AG04450 (cell line): ENCODE data around the gene EDEM3. TPM values are rescaled to one million over a fixed set of nuclear protein-coding genes. Genes with fewer than 3 reads are reported as not detected.
"Not testable (repeated sequence)": the region's sequence is repeated elsewhere in the genome, so short reads cannot be mapped to it uniquely, and the experiment has no call there.

Source experiments
- CTCF ChIA-PET: fragments of 300-600, 350-600 bp; formaldehyde crosslinking; extraction: SDS; loops from one replicate; lab custom pipeline; 2022; ENCODE audit warnings: antibody characterized with exemption, inconsistent platforms; lab: Charles Lee
- POLR2A ChIA-PET: fragments of 350-600 bp; formaldehyde crosslinking; extraction: SDS; loops from one replicate; lab custom pipeline; 2021; ENCODE audit warnings: antibody characterized with exemption, inconsistent platforms; lab: Yijun Ruan, JAX
- DNase-seq: peaks from one replicate; pipeline ENCODE4 v3.0.0-alpha.2; 2011; ENCODE audit warnings: low read depth, low spot score
- H3K27ac ChIP-seq: one replicate; pipeline ENCODE4 v1.5.1; 2012; ENCODE audit warnings: low read depth, low read length, control low read depth
- H3K27me3 ChIP-seq: one replicate; pipeline ENCODE4 v1.6.0; 2012; ENCODE audit warnings: low read length; ENCODE audit not compliant: control insufficient read depth, insufficient read depth
- H3K4me3 ChIP-seq: 2 replicates; pipeline ENCODE4 v1.5.1; 2011; ENCODE audit warnings: mild to moderate bottlenecking, low read depth, low read length, control low read depth
- H3K9me3 ChIP-seq: 2 replicates; pipeline ENCODE4 v1.5.1; 2012; ENCODE audit warnings: low read length; ENCODE audit not compliant: control insufficient read depth, insufficient read depth
- polyA plus RNA-seq: library from polyadenylated mRNA; depleted of rRNA; stranded (reverse); fragments of >200 nt; gene quantifications from 2 replicates; pipeline ENCODE4 v1.2.3, GENCODE V29; 2011
- TF ChIP-seq, protein P1 (sequence below): IDR thresholded peaks from 2 replicates; pipeline ENCODE4 v1.5.1; 2011; ENCODE audit warnings: low read depth, low read length, control low read depth, inconsistent platforms

The EDEM3 gene
- polyA plus RNA-seq, 1 experiment = 26.1 TPM

DNA sequence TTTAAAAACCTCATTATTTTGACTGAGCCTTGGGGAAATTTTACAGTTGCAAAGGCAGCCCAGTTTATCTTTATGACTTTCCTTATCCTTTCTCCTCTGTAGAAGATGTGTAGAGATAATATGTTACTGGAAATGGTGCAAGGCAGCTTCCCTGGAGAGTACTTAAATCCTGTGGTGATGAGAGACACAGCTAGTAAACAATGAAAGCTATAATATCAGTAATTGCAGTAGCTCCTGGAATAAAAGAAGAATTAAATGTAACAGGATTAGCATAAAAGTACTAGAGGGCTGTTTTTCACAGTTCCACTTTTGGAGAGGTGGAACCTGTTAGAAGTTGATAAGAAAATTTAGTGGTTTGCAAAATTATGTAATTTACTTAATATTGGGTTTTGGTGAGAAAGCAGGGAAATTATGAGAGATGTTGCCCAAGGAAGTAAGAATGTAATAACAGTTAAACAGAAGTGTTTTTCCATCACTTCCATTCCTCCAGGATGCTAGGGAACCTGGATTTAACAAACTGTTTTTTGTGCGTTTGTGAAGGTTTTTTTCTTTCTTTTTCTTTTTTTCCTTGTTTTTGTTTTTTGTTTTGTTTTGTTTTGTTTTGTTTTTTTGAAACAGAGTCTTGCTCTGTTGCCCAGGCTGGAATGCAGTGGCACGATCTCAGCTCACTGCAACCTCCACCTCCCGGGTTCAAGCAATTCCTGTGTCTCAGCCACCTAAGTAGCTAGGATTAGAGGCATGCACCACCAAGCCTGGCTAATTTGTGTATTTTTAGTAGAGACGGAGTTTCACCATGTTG is 15.7 kb upstream of the EDEM3 start:
- Histone ChIP-seq H3K27ac (no peak overlapping the region), H3K4me3 (no peak overlapping the region), H3K9me3 (no peaks in the 10 kb centered on the region), H3K27me3 (no peaks in the 10 kb centered on the region)
- POLR2A ChIA-PET = no interaction called here
- TF ChIP-seq, protein P1, sequence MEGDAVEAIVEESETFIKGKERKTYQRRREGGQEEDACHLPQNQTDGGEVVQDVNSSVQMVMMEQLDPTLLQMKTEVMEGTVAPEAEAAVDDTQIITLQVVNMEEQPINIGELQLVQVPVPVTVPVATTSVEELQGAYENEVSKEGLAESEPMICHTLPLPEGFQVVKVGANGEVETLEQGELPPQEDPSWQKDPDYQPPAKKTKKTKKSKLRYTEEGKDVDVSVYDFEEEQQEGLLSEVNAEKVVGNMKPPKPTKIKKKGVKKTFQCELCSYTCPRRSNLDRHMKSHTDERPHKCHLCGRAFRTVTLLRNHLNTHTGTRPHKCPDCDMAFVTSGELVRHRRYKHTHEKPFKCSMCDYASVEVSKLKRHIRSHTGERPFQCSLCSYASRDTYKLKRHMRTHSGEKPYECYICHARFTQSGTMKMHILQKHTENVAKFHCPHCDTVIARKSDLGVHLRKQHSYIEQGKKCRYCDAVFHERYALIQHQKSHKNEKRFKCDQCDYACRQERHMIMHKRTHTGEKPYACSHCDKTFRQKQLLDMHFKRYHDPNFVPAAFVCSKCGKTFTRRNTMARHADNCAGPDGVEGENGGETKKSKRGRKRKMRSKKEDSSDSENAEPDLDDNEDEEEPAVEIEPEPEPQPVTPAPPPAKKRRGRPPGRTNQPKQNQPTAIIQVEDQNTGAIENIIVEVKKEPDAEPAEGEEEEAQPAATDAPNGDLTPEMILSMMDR = no peak
- DNase-seq = no peak
- CTCF ChIA-PET = no interaction called here

DNA sequence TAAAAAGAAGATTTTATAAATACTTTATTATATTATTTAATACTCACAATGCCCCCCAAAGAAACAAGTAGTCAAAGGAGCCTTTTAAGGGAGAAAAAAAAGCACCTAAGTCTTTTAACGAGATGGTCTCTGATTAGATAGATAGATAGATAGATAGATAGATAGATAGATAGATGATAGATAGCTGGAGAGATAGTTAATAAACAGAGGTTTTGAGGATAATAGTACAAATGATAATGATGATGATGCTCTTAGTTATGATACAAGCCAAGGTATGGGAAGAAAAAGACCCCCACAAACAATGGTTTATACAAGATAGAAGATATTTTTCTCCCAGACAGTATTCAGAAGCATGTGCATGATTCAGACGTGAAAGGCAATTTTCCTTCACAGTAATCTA is 14.6 kb upstream of the EDEM3 start:
- no peak overlapping the region for H3K4me3 ChIP-seq

DNA sequence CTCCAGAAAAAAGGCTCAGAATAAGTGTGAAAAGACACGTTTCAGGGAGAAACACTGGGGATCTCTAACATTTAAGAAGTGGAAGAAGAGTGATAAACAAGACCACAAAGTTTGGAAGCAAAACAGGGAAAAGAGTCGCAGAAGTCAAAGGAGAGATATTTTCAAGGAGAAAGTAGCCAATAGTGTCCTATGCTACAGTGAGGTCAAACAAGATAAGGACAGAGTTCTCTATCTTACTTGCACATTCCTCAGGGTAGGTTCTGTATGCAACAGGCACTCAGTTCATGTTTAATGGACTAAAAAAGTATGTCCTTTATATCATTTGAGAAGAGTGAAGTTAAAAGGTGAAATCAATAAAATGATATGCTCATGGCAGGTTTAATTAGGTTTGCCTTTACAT is 13.8 kb upstream of the EDEM3 start:
- H3K4me3 ChIP-seq = no peak overlapping the region
- ChIA-PET POLR2A (no interaction called here), CTCF (no interaction called here)
- no peaks in the 10 kb centered on the region for H3K9me3 ChIP-seq
- DNase-seq = no peak
- TF ChIP-seq, protein P1 = no peak
- H3K27ac ChIP-seq = no peak overlapping the region
- no peaks in the 10 kb centered on the region for H3K27me3 ChIP-seq

More for the DNA sequence above, 14.6 kb upstream of the EDEM3 start:
- Histone ChIP-seq H3K27me3 (no peaks in the 10 kb centered on the region), H3K27ac (no peak overlapping the region), H3K9me3 (no peaks in the 10 kb centered on the region)
- TF ChIP-seq, protein P1 = no peak
- ChIA-PET POLR2A (no interaction called here), CTCF (no interaction called here)
- no peak for DNase-seq

DNA sequence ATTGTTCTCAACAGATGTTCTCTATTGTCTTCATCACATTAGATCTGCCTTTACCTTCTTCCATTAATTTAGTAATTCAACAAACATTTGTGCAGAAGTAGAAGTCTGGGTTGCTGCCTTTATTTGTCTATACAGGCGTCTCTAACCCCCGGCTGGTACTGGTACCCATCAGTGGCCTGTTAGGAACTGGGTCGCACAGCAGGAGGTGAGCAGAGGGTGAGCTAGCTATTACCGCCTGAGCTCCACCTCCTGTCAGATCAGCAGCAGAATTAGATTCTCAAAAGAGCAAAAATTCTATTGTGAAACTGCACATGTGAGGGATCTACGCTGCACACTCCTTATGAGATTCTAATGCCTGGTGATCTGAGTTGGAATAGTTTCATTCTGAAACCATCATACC is 12.9 kb upstream of the EDEM3 start:
- POLR2A ChIA-PET = no interaction called here
- CTCF ChIA-PET = interaction anchor here (1.0 kb wide), 1 partner anchor 38 kb away, joined by 3 read pairs; no protein-coding TSS in a partner anchor
- no peaks in the 10 kb centered on the region for H3K9me3 ChIP-seq
- H3K27ac ChIP-seq = no peak overlapping the region
- H3K27me3 ChIP-seq = no peaks in the 10 kb centered on the region
- no peak for DNase-seq
- TF ChIP-seq, protein P1 = no peak
- no peak overlapping the region for H3K4me3 ChIP-seq

DNA sequence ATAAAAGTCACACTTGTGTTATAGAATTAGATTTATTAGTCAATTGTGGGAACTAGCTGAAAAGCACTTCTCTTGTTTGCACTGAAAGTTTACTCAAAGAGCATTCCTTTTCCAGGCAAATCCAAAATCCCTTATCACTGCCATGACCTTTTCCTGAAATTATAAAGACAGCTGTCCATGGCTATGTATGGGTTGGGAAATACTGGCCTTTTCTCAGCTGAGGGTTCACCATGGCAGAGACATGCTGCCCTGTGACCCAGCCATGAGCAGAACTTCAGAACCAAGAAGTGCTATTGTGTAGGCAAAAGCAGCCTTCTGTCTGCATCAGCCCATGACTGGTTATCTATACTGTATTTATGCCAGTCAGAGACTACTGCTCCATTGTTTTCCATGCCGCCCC is 9.8 kb upstream of the EDEM3 start:
- H3K27ac ChIP-seq = no peak overlapping the region
- no peak overlapping the region for H3K4me3 ChIP-seq
- no peak for DNase-seq
- CTCF ChIA-PET = no interaction called here
- POLR2A ChIA-PET = interaction anchor here (0.6 kb wide), 1 partner anchor 11 kb away, joined by 5 read pairs; no protein-coding TSS in a partner anchor
- TF ChIP-seq, protein P1 = no peak
- no peaks in the 10 kb centered on the region for H3K9me3 ChIP-seq
- H3K27me3 ChIP-seq = no peaks in the 10 kb centered on the region

DNA sequence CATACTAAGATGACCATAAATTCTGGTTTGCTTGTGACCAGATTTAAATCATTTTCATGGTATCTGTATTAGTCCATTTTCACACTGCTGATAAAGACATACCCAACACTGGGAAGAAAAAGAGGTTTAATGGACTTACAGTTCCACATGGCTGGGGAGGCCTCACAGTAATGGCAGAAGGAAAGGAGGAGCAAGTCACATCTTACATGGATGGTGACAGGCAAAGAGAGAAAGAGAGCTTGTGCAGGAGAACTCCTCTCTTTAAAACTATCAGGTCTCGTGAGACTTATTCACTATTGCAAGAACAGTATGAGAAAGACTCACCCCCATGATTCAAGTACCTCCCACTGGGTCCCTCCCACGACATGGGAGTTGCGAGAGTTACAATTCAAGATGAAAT is 8.9 kb upstream of the EDEM3 start:
- H3K27me3 ChIP-seq, H3K9me3 ChIP-seq, H3K27ac ChIP-seq, H3K4me3 ChIP-seq, POLR2A ChIA-PET, DNase-seq, CTCF ChIA-PET: not testable (repeated sequence)
